PC-9 (cell line): ENCODE measurements around the gene CD247. TPM values are rescaled to one million over a fixed set of nuclear protein-coding genes. Genes with fewer than 3 reads are reported as not detected.

Experiments used
- Bru-seq: library from RNA; stranded (reverse); fragments of 400-500 nt; gene quantifications from one replicate; lab custom pipeline; 2021; lab: Mats Ljungman, UMichigan
- BruChase-seq, 2 experiments: library from RNA; stranded (reverse); fragments of 400-500 nt; gene quantifications; one replicate each; lab custom pipeline; 2021; lab: Mats Ljungman, UMichigan
- BruUV-seq: library from RNA; stranded (reverse); fragments of 400-500 nt; replicated peaks from 2 replicates; lab custom pipeline; 2021; lab: Mats Ljungman, UMichigan
- CTCF ChIA-PET: fragments of 300-600 bp; sonication (Branson Sonifier 250); formaldehyde crosslinking; loops from one replicate; lab custom pipeline; 2022; ENCODE audit warnings: antibody characterized with exemption; lab: Charles Lee
- POLR2A ChIA-PET: fragments of 300-600 bp; sonication (Branson Sonifier 250); formaldehyde crosslinking; loops from one replicate; lab custom pipeline; 2022; ENCODE audit warnings: antibody characterized with exemption; ENCODE audit not compliant: unreplicated experiment; lab: Charles Lee
- DNase-seq, 2 experiments: peaks; one replicate each; pipeline versions ENCODE4 v3.0.0 to v3.0.0-alpha.2; 2015 to 2022; ENCODE audit warnings: mixed read lengths in 1 of 2
- H2AFZ ChIP-seq: fragments of 200-600 bp; sonication (generic); 2 replicates; pipeline ENCODE4 v1.8.1; 2017; ENCODE audit warnings: antibody characterized with exemption
- H3F3A ChIP-seq: fragments of 200-600 bp; sonication (generic); 2 replicates; pipeline ENCODE4 v1.8.1; 2017; ENCODE audit warnings: antibody characterized with exemption, mild to moderate bottlenecking, low read depth; ENCODE audit not compliant: insufficient read depth
- H3K27ac ChIP-seq: fragments of 200-600 bp; sonication (generic); 2 replicates; pipeline ENCODE4 v1.6.1; 2016; ENCODE audit warnings: mixed run types
- H3K27me3 ChIP-seq: fragments of 200-600 bp; sonication (generic); 2 replicates; pipeline ENCODE4 v1.6.1; 2016; ENCODE audit warnings: low read depth, mixed run types; ENCODE audit not compliant: insufficient read depth
- H3K36me3 ChIP-seq: fragments of 200-600 bp; sonication (generic); 2 replicates; pipeline ENCODE4 v1.6.1; 2016; ENCODE audit warnings: low read depth, mixed run types
- H3K4me1 ChIP-seq: fragments of 200-600 bp; sonication (generic); replicated peaks from 2 replicates; pipeline ENCODE4 v1.6.1; 2016; ENCODE audit warnings: mixed run types; ENCODE audit not compliant: insufficient read depth
- H3K4me2 ChIP-seq: fragments of 200-600 bp; sonication (generic); 2 replicates; pipeline ENCODE4 v1.6.1; 2017; ENCODE audit warnings: mixed run types
- H3K4me3 ChIP-seq: fragments of 200-600 bp; sonication (generic); 2 replicates; pipeline ENCODE4 v1.6.1; 2016; ENCODE audit warnings: mixed run types
- H3K79me2 ChIP-seq: fragments of 200-600 bp; sonication (generic); 2 replicates; pipeline ENCODE4 v1.6.1; 2017; ENCODE audit warnings: low read depth, mixed run types
- H3K9me2 ChIP-seq: fragments of 200-600 bp; sonication (generic); 2 replicates; pipeline ENCODE4 v1.8.1; 2017; ENCODE audit warnings: mild to moderate bottlenecking; ENCODE audit not compliant: insufficient read depth
- H3K9me3 ChIP-seq: fragments of 200-600 bp; sonication (generic); 2 replicates; pipeline ENCODE4 v1.8.1; 2016; ENCODE audit warnings: low read depth; ENCODE audit not compliant: insufficient read depth
- H4K20me1 ChIP-seq: fragments of 200-600 bp; sonication (generic); 2 replicates; pipeline ENCODE4 v1.8.1; 2017; ENCODE audit not compliant: insufficient read depth
- CTCF ChIP-seq: fragments of 200-600 bp; sonication (generic); conservative IDR thresholded peaks from 2 replicates; pipeline ENCODE4 v1.6.1; 2017; ENCODE audit warnings: mixed run types, antibody characterized with exemption, mild to moderate bottlenecking, moderate library complexity
- EZH2 ChIP-seq: fragments of 200-600 bp; sonication (generic); IDR thresholded peaks from 2 replicates; pipeline ENCODE4 v1.8.0; 2017; ENCODE audit warnings: antibody characterized with exemption, low read depth
- intact Hi-C: fragments of 100-400 bp; cut with micrococcal nuclease; formaldehyde crosslinking; loops from one replicate; pipeline ENCODE4 v1.10.0; 2022; ENCODE audit not compliant: unreplicated experiment
- long read RNA-seq: library from polyadenylated mRNA; stranded (forward); transcript quantifications from one replicate; pipeline ENCODE4 v2.0.0, GENCODE V29; 2022
- total RNA-seq: library from RNA; stranded (reverse); gene quantifications from 2 replicates; pipeline ENCODE4 v1.2.3, GENCODE V29; 2021

The CD247 gene
- not detected in 2 replicates for total RNA-seq
- Bru-seq, nascent RNA, result percentile 8 among the genes with signal in this experiment
- BruChase-seq, experiment 1, labeled RNA remaining after a 2-hour chase, result percentile 13 among the genes with signal in this experiment
- percentile 8 among the genes with signal in this experiment for BruChase-seq, experiment 2, labeled RNA remaining after a 6-hour chase
- long read RNA-seq, partial matches to known transcripts, result 0 of 1 reads
- long read RNA-seq, other reads (novel, unspliced or antisense), result 1 of 1 reads

- ChIA-PET CTCF (no interaction called here), POLR2A (interaction anchor here (0.6 kb wide), 1 partner anchor 403 kb away, joined by 4 read pairs; no protein-coding TSS in a partner anchor)
- intact Hi-C loops, result no loop called here
Observed at GRCh38 chr1:167518331-167518700, at the start of gene CD247. CD247 (minus strand) TSS chr1:167518529; CDS start chr1:167518465, 64 bp downstream.

GRCh38 chr1:167567663-167568062, 49.3 kb upstream of the CD247 start:
- ChIA-PET POLR2A (no interaction called here), CTCF (no interaction called here)
- Histone ChIP-seq H4K20me1 (no peaks in the 10 kb centered on the region), H3K4me2 (no peak overlapping the region), H3K36me3 (no peaks in the 10 kb centered on the region), H3K27ac (no peak overlapping the region), H3K79me2 (no peaks in the 10 kb centered on the region), H3K9me3 (no peaks in the 10 kb centered on the region), H3K9me2 (no peaks in the 10 kb centered on the region), H2AFZ (no peak overlapping the region), H3F3A (peaks cover 18% of the 10 kb centered on the region), H3K4me3 (no peak overlapping the region), H3K4me1 (peaks cover 28% of the 10 kb centered on the region), H3K27me3 (peaks cover 8% of the 10 kb centered on the region; the same call in 1 of the 2 replicates)
- intact Hi-C loops, result loop anchor here (10.0 kb wide), 1 partner anchor 97 kb away; no protein-coding TSS in a partner anchor
- no peak for TF ChIP-seq CTCF
- TF ChIP-seq EZH2, result no peak
- no TSS peak for BruUV-seq
- DNase-seq, result no peak

More at GRCh38 chr1:167518331-167518700, at the start of gene CD247:
- H3K9me2 ChIP-seq, result no peaks in the 10 kb centered on the region; the same call in 1 of the 2 replicates
- no peaks in the 10 kb centered on the region for H3K79me2 ChIP-seq
- BruUV-seq, result no TSS peak
- H3K27ac ChIP-seq, result no peak within 1 kb of the TSS
- no peak within 1 kb of the TSS for H3K4me3 ChIP-seq
- H3K9me3 ChIP-seq, result no peaks in the 10 kb centered on the region
- no peak within 1 kb of the TSS; the same call in 1 of the 2 replicates for H2AFZ ChIP-seq
- H3K4me2 ChIP-seq, result peak within 1 kb of the TSS; percentile 14; the same call in 1 of the 2 replicates
- H3K4me1 ChIP-seq, result no peaks in the 10 kb centered on the region
- H3K27me3 ChIP-seq, result no peaks in the 10 kb centered on the region
- DNase-seq, result no peak
- no peaks in the 10 kb centered on the region for H3F3A ChIP-seq
- H3K36me3 ChIP-seq, result no peaks in the 10 kb centered on the region
- no peaks in the 10 kb centered on the region for H4K20me1 ChIP-seq
- TF ChIP-seq EZH2 (no peak), CTCF (no peak)

DNA sequence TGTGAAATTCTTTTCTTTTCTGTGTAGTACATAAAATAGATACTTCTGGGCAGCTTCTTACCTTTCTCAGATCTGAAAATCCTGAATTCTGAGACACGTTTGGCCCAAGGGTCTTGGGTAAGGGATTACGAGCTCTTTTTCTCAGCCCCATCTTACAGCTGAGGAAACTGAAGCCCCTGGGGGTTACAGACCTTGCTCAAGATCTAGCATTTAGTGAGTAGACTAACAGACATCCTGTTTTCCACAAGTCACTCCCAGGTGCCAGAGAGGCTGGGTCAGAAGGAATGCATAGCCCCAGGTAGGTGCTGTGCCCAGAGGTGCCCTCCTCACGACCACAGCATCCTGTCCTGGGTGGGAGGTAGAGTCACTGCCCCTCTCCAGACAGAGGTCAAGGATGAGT, 48.4 kb upstream of the CD247 start:
- no peaks in the 10 kb centered on the region for H3K27me3 ChIP-seq
- no peaks in the 10 kb centered on the region for H3K9me3 ChIP-seq
- no peak overlapping the region for H3K27ac ChIP-seq
- no peak overlapping the region for H3K4me2 ChIP-seq
- H3F3A ChIP-seq, result peaks cover 18% of the 10 kb centered on the region
- ChIA-PET POLR2A (no interaction called here), CTCF (no interaction called here)
- H4K20me1 ChIP-seq, result no peaks in the 10 kb centered on the region
- no peaks in the 10 kb centered on the region for H3K79me2 ChIP-seq
- H3K9me2 ChIP-seq, result no peaks in the 10 kb centered on the region
- peaks cover 28% of the 10 kb centered on the region for H3K4me1 ChIP-seq
- no TSS peak for BruUV-seq
- DNase-seq, result no peak
- TF ChIP-seq CTCF (no peak), EZH2 (no peak)
- no peaks in the 10 kb centered on the region for H3K36me3 ChIP-seq
- no peak overlapping the region for H3K4me3 ChIP-seq
- intact Hi-C loops, result loop anchor here (10.0 kb wide), 1 partner anchor 98 kb away; no protein-coding TSS in a partner anchor
- H2AFZ ChIP-seq, result no peak overlapping the region
